Measurements from ENCODE around the gene IL17RE. TPM values are rescaled to one million over a fixed set of nuclear protein-coding genes. Genes with fewer than 3 reads are reported as not detected.
A peak's percentile ranks its signal among the peaks of the same experiment; 100 is the strongest.

The IL17RE gene
- total and polyA plus RNA-seq, 2 of the 13 experiments (the other 11 are each of a cell fraction or from before 2014, with no cell fraction given): 14.5 to 24.1 TPM

- TF ChIP-seq PBX3 (CRISPR knock-in tag; IDR thresholded peaks at IDR 0.05; ENCODE audit: borderline replicate concordance) (no peak; the same call in 1 of the 2 replicates), ZNF740 (CRISPR knock-in tag; IDR thresholded peaks at IDR 0.05) (no peak), MYPOP (CRISPR knock-in tag; IDR thresholded peaks at IDR 0.05) (no peak; the same call in 1 of the 2 replicates), ZNF761 (CRISPR knock-in tag; conservative IDR thresholded peaks at IDR 0.05) (peak; percentile 96), JARID2 (CRISPR knock-in tag; IDR thresholded peaks at IDR 0.05; ENCODE audit: insufficient replicate concordance) (no peak), BORCS8-MEF2B (CRISPR knock-in tag; IDR thresholded peaks at IDR 0.05) (no peak), ZFP91 (CRISPR knock-in tag; IDR thresholded peaks at IDR 0.05; ENCODE audit: borderline replicate concordance) (peak; percentile 92), ZNF225 (CRISPR knock-in tag; IDR thresholded peaks at IDR 0.05) (0 out of 2 replicates have a peak, but pooled peaks have one; percentile 19), FIP1L1 (IDR thresholded peaks at IDR 0.05; ENCODE audit: borderline replicate concordance, insufficient read depth, low read depth, low read length) (peak; percentile 11; the same call in 1 of the 2 replicates), IRF1 (CRISPR knock-in tag; IDR thresholded peaks at IDR 0.05; ENCODE audit: low read depth) (no peak), SP4 (CRISPR knock-in tag; IDR thresholded peaks at IDR 0.05) (peak; percentile 70), HBP1 (CRISPR knock-in tag; IDR thresholded peaks at IDR 0.05; ENCODE audit: low read depth) (peak; percentile 73; the same call in 1 of the 2 replicates), FOXK2 (IDR thresholded peaks at IDR 0.05) (no peak), ZC3H4 (CRISPR knock-in tag; IDR thresholded peaks at IDR 0.05; ENCODE audit: borderline replicate concordance) (0 out of 2 replicates have a peak, but pooled peaks have one; percentile 8), ZNF766 (CRISPR knock-in tag; IDR thresholded peaks at IDR 0.05; ENCODE audit: borderline replicate concordance) (peak; percentile 25; the same call in 1 of the 2 replicates), ZNF333 (CRISPR knock-in tag; IDR thresholded peaks at IDR 0.05; ENCODE audit: borderline replicate concordance) (0 out of 2 replicates have a peak, but pooled peaks have one; percentile 48), ZBTB49 (CRISPR knock-in tag; IDR thresholded peaks at IDR 0.05; ENCODE audit: borderline replicate concordance) (0 out of 2 replicates have a peak, but pooled peaks have one; percentile 11)
Observed at GRCh38 chr3:9946112-9947024, 43.7 kb downstream of the IL17RE start (continued).

Data from HepG2 (cell line).